GM23338 (cell line): ENCODE results near the gene RBM19. TPM values are rescaled to one million over a fixed set of nuclear protein-coding genes. Genes with fewer than 3 reads are reported as not detected.
"Not testable (repeated sequence)": the region's sequence is repeated elsewhere in the genome, so short reads cannot be mapped to it uniquely, and the experiment has no call there.

Experiments
- ATAC-seq: fragments of 200-7000 bp; cut with Tn5 transposase; 3 replicates; pipeline ENCODE4 v1.9.1; 2020
- DNase-seq: peaks from one replicate; pipeline ENCODE4 v3.0.0-alpha.2; 2015; ENCODE audit warnings: low spot score
- H2AFZ ChIP-seq: fragments of 200-600 bp; sonication (generic); 2 replicates; pipeline ENCODE4 v1.8.0; 2016; ENCODE audit warnings: antibody characterized with exemption, mild to moderate bottlenecking, moderate library complexity
- H3F3A ChIP-seq: fragments of 200-600 bp; sonication (generic); replicated peaks from 2 replicates; pipeline ENCODE4 v1.8.0; 2017; ENCODE audit warnings: antibody characterized with exemption, mixed run types, low read depth
- H3K27ac ChIP-seq: fragments of 200-600 bp; sonication (generic); 2 replicates; pipeline ENCODE4 v1.6.1; 2016; ENCODE audit warnings: low read depth
- H3K27me3 ChIP-seq: fragments of 200-600 bp; sonication (generic); 2 replicates; pipeline ENCODE4 v1.8.0; 2016; ENCODE audit warnings: mild to moderate bottlenecking, mixed run types, moderate library complexity; ENCODE audit not compliant: insufficient read depth
- H3K36me3 ChIP-seq: fragments of 200-600 bp; sonication (generic); 2 replicates; pipeline ENCODE4 v1.8.0; 2016; ENCODE audit warnings: mild to moderate bottlenecking; ENCODE audit not compliant: insufficient read depth
- H3K4me1 ChIP-seq: fragments of 200-600 bp; sonication (generic); 2 replicates; pipeline ENCODE4 v1.8.0; 2016; ENCODE audit warnings: mild to moderate bottlenecking, moderate library complexity; ENCODE audit not compliant: insufficient read depth
- H3K4me2 ChIP-seq: fragments of 200-600 bp; sonication (generic); 2 replicates; pipeline ENCODE4 v1.7.1; 2017; ENCODE audit warnings: mixed run types
- H3K4me3 ChIP-seq: fragments of 200-600 bp; sonication (generic); 2 replicates; pipeline ENCODE4 v1.6.1; 2016; ENCODE audit warnings: mixed run types
- H3K79me2 ChIP-seq: fragments of 200-600 bp; sonication (generic); replicated peaks from 2 replicates; pipeline ENCODE4 v1.8.0; 2017; ENCODE audit warnings: mild to moderate bottlenecking; ENCODE audit not compliant: insufficient read depth
- H3K9me2 ChIP-seq: fragments of 200-600 bp; sonication (generic); 2 replicates; pipeline ENCODE4 v1.8.0; 2017; ENCODE audit not compliant: insufficient read depth
- H4K20me1 ChIP-seq: fragments of 200-600 bp; sonication (generic); replicated peaks from 2 replicates; pipeline ENCODE4 v1.8.0; 2017; ENCODE audit warnings: mild to moderate bottlenecking; ENCODE audit not compliant: insufficient read depth
- H3K27ac Mint-ChIP-seq: 2 replicates; pipeline ENCODE4 v1.8.0; 2020; ENCODE audit warnings: inconsistent platforms, mild to moderate bottlenecking, moderate library complexity, mixed read lengths
- H3K27me3 Mint-ChIP-seq: 3 replicates; pipeline ENCODE4 v1.8.0; 2022; ENCODE audit warnings: low read depth, mild to moderate bottlenecking, moderate library complexity, mixed read lengths, inconsistent platforms; ENCODE audit not compliant: insufficient read depth, poor library complexity
- H3K36me3 Mint-ChIP-seq: 3 replicates; pipeline ENCODE4 v1.8.0; 2021; ENCODE audit warnings: low read depth, mild to moderate bottlenecking, inconsistent platforms, moderate library complexity, mixed read lengths
- H3K4me1 Mint-ChIP-seq: 3 replicates; pipeline ENCODE4 v1.8.0; 2020; ENCODE audit warnings: mild to moderate bottlenecking, inconsistent platforms, mixed read lengths
- H3K4me3 Mint-ChIP-seq: 3 replicates; pipeline ENCODE4 v1.8.0; 2021; ENCODE audit warnings: moderate library complexity, mild to moderate bottlenecking, inconsistent platforms, mixed read lengths
- H3K9me3 Mint-ChIP-seq: 3 replicates; pipeline ENCODE4 v1.8.0; 2020; ENCODE audit warnings: moderate library complexity, mild to moderate bottlenecking, inconsistent platforms, mixed read lengths
- CREB1 ChIP-seq: fragments of 250-450 bp; sonication (Bioruptor Pico); IDR thresholded peaks from 2 replicates; pipeline ENCODE4 v1.5.0; 2020; ENCODE audit warnings: low read depth, mild to moderate bottlenecking, moderate library complexity
- JUNB ChIP-seq: IDR thresholded peaks from one replicate; pipeline ENCODE4 v1.6.1; 2016; ENCODE audit warnings: antibody characterized with exemption; ENCODE audit not compliant: unreplicated experiment
- POLR2AphosphoS5 ChIP-seq: IDR thresholded peaks from 2 replicates; pipeline ENCODE4 v1.6.1; 2016; ENCODE audit warnings: antibody characterized with exemption, low read depth
- ZNF114 ChIP-seq: fragments of 250-450 bp; sonication (Bioruptor Pico); IDR thresholded peaks from 2 replicates; pipeline ENCODE4 v1.5.0; 2020; ENCODE audit warnings: mild to moderate bottlenecking, moderate library complexity
- polyA plus RNA-seq: library from polyadenylated mRNA; unstranded; fragments of >200 nt; fragmentation: Nextera tagmentation; extraction: Ambion mirVana; gene quantifications from 2 replicates; pipeline ENCODE4 v1.2.1, GENCODE V29; 2016
- total RNA-seq: library from RNA; depleted of rRNA; stranded (reverse); fragments of >200 nt; shearing (Covaris generic); gene quantifications from 2 replicates; pipeline ENCODE4 v1.2.3, GENCODE V29; 2014
- TF ChIP-seq, protein P1 (sequence below): IDR thresholded peaks from 2 replicates; pipeline ENCODE4 v1.6.1; 2016; ENCODE audit warnings: antibody characterized with exemption
- TF ChIP-seq, protein P2 (sequence below): IDR thresholded peaks from one replicate; pipeline ENCODE4 v1.6.1; 2018; ENCODE audit warnings: antibody characterized with exemption; ENCODE audit not compliant: unreplicated experiment
- TF ChIP-seq, protein P3 (sequence below), 2 experiments: fragments of 200-600 bp in 1 of 2; sonication (generic) in 1 of 2; conservative IDR thresholded peaks; 2 replicates each; pipeline versions ENCODE4 v1.5.1 to v1.6.1; 2016 to 2017; ENCODE audit warnings: antibody characterized with exemption in 2 of 2, low read depth in 2 of 2, mild to moderate bottlenecking in 2 of 2, moderate library complexity in 1 of 2

RBM19 gene
- total and polyA plus RNA-seq, 2 experiments from 2014 or later: 43.4 to 56.7 TPM

DNA sequence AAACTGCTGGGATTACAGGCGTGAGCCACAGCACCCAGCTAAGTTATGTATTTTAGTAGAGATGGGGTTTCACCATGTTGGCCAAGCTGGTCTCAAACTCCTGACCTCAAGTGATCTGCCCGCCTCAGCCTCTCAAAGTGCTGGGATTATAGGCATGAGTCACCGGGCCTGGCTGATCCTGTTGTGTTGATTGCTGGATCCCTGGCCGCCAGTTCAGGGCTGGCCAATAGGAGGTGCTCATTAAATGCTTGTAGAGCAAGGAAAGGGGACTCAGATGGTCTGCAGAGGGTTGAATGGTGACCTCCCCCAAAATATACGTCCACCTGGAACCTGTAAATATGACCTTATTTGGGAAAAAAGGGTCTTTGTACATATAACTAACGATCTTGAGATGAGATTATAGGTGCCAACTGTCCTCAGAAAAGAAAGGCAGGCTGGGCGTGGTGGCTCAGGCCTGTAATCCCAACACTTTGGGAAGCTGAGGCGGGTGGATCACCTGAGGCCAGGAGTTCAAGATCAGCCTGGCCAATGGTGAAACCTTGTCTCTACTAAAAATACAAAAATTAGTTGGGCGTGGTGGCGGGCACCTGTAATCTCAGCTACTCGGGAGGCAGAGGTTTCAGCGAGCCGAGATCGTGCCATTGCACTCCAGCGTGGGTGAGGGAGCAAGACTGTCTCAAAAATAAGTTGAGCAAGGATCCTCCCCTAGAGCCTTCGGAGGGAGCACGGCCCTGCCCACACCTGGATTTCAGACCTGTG is 156.5 kb downstream of the RBM19 start:
- not testable (repeated sequence) for H3K36me3 ChIP-seq
- ATAC-seq: peak; percentile 39

DNA sequence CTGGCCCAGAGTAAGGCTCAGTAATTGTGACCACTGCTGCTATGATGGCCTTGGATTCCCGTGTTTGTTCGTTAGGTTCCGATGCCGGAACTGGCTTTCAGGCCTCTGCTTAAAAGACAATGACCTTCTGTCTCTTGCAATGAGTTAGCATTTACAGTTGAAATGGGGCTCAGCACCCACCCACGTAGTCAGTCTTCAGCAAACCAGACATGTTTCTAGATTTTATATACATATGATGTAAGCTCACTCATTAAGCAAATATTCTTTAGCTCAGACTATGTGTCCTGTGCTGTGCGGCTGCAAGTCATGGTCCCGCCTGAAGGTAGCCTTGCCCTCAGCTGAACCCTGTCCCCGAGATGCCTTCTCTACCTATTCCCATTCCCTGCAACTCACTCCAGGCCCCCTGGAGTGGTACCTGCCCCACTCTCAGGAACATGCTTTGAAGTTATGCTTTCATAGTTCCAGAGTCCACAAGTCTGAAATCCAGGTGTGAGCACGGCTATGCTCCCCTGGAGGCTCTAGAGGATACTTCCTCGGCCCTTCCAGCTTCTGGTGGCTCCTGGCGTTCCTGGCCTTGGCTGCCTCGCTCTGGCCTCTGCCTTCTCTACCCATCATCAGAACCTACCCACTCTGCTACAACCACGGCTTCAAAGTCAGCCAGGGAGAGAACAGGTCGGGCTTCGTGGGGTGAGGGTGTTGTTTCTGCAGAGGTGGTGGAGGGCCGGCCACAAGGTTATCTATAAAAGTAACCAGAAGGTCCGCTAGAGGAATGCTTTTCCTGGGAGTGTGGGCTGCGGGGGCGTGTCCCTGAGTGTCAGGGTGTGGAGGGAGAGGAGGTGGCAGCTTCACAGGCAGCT is 157.8 kb downstream of the RBM19 start:
- Histone ChIP-seq H3K4me2 (no peak overlapping the region), H3K27ac (no peak overlapping the region), H3K4me3 (no peak overlapping the region), H3K79me2 (no peaks in the 10 kb centered on the region), H3K9me2 (no peaks in the 10 kb centered on the region), H2AFZ (no peak overlapping the region), H3K36me3 (no peaks in the 10 kb centered on the region), H4K20me1 (no peaks in the 10 kb centered on the region), H3F3A (no peaks in the 10 kb centered on the region), H3K4me1 (no peaks in the 10 kb centered on the region), H3K27me3 (no peaks in the 10 kb centered on the region)
- DNase-seq (no peak), ATAC-seq (no peak; the same call in 2 of the 3 replicates)
- H3K4me1 Mint-ChIP-seq: peaks cover 10% of the 10 kb centered on the region; the same call in 1 of the 3 replicates
- no peak overlapping the region for H3K4me3 Mint-ChIP-seq
- peaks cover 5% of the 10 kb centered on the region; the same call in 2 of the 3 replicates for H3K36me3 Mint-ChIP-seq
- no peak overlapping the region; the same call in 1 of the 2 replicates for H3K27ac Mint-ChIP-seq
- H3K9me3 Mint-ChIP-seq: no peaks in the 10 kb centered on the region; the same call in 2 of the 3 replicates
- peaks cover 16% of the 10 kb centered on the region for H3K27me3 Mint-ChIP-seq
- TF ChIP-seq POLR2AphosphoS5: no peak
- TF ChIP-seq ZNF114 (CRISPR knock-in tag): no peak
- TF ChIP-seq JUNB: no peak
- TF ChIP-seq CREB1 (CRISPR knock-in tag): no peak
- TF ChIP-seq, protein P1, sequence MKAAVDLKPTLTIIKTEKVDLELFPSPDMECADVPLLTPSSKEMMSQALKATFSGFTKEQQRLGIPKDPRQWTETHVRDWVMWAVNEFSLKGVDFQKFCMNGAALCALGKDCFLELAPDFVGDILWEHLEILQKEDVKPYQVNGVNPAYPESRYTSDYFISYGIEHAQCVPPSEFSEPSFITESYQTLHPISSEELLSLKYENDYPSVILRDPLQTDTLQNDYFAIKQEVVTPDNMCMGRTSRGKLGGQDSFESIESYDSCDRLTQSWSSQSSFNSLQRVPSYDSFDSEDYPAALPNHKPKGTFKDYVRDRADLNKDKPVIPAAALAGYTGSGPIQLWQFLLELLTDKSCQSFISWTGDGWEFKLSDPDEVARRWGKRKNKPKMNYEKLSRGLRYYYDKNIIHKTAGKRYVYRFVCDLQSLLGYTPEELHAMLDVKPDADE: no peak
- TF ChIP-seq, protein P2, sequence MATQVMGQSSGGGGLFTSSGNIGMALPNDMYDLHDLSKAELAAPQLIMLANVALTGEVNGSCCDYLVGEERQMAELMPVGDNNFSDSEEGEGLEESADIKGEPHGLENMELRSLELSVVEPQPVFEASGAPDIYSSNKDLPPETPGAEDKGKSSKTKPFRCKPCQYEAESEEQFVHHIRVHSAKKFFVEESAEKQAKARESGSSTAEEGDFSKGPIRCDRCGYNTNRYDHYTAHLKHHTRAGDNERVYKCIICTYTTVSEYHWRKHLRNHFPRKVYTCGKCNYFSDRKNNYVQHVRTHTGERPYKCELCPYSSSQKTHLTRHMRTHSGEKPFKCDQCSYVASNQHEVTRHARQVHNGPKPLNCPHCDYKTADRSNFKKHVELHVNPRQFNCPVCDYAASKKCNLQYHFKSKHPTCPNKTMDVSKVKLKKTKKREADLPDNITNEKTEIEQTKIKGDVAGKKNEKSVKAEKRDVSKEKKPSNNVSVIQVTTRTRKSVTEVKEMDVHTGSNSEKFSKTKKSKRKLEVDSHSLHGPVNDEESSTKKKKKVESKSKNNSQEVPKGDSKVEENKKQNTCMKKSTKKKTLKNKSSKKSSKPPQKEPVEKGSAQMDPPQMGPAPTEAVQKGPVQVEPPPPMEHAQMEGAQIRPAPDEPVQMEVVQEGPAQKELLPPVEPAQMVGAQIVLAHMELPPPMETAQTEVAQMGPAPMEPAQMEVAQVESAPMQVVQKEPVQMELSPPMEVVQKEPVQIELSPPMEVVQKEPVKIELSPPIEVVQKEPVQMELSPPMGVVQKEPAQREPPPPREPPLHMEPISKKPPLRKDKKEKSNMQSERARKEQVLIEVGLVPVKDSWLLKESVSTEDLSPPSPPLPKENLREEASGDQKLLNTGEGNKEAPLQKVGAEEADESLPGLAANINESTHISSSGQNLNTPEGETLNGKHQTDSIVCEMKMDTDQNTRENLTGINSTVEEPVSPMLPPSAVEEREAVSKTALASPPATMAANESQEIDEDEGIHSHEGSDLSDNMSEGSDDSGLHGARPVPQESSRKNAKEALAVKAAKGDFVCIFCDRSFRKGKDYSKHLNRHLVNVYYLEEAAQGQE: no peak

More for the DNA sequence above, 156.5 kb downstream of the RBM19 start:
- TF ChIP-seq, protein P3, sequence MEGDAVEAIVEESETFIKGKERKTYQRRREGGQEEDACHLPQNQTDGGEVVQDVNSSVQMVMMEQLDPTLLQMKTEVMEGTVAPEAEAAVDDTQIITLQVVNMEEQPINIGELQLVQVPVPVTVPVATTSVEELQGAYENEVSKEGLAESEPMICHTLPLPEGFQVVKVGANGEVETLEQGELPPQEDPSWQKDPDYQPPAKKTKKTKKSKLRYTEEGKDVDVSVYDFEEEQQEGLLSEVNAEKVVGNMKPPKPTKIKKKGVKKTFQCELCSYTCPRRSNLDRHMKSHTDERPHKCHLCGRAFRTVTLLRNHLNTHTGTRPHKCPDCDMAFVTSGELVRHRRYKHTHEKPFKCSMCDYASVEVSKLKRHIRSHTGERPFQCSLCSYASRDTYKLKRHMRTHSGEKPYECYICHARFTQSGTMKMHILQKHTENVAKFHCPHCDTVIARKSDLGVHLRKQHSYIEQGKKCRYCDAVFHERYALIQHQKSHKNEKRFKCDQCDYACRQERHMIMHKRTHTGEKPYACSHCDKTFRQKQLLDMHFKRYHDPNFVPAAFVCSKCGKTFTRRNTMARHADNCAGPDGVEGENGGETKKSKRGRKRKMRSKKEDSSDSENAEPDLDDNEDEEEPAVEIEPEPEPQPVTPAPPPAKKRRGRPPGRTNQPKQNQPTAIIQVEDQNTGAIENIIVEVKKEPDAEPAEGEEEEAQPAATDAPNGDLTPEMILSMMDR (conservative IDR thresholded peaks at IDR 0.05; ENCODE audit: low read depth in 2 of 2): peak; percentile 37 to 45
- H3K4me2 ChIP-seq, H3K4me3 Mint-ChIP-seq, H3K79me2 ChIP-seq, H3K36me3 Mint-ChIP-seq, H2AFZ ChIP-seq, H3K4me1 Mint-ChIP-seq, H3K4me1 ChIP-seq, H3K4me3 ChIP-seq, H3K27ac ChIP-seq, H3F3A ChIP-seq, H3K27me3 ChIP-seq, H3K9me2 ChIP-seq, H4K20me1 ChIP-seq, H3K27ac Mint-ChIP-seq, H3K9me3 Mint-ChIP-seq: not testable (repeated sequence)
- peaks cover 16% of the 10 kb centered on the region for H3K27me3 Mint-ChIP-seq
- peak; percentile 27 for DNase-seq
